WTC11 (cell line): ENCODE measurements around the gene CFI. TPM values are rescaled to one million over a fixed set of nuclear protein-coding genes. Genes with fewer than 3 reads are reported as not detected.

Experiments
- ATAC-seq: fragments of 200-7000 bp; cut with Tn5 transposase; 2 replicates; pipeline ENCODE4 v1.10.0; 2021; ENCODE audit warnings: mild to moderate bottlenecking, moderate library complexity
- CTCF ChIA-PET: fragments of 300-600 bp; sonication (Branson Sonifier 250); formaldehyde crosslinking; loops from one replicate; lab custom pipeline; 2021; ENCODE audit warnings: antibody characterized with exemption; lab: Charles Lee
- POLR2A ChIA-PET: fragments of 350-600 bp; sonication (Branson Sonifier 250); formaldehyde crosslinking; loops from one replicate; lab custom pipeline; 2021; ENCODE audit warnings: antibody characterized with exemption; lab: Charles Lee
- DNase-seq: peaks from one replicate; pipeline ENCODE4 v3.0.0; 2021; ENCODE audit warnings: low spot score
- H3K27ac Mint-ChIP-seq: 2 replicates; pipeline ENCODE4 v1.8.0; 2021; ENCODE audit warnings: mixed read lengths
- H3K27me3 Mint-ChIP-seq: 2 replicates; pipeline ENCODE4 v1.8.0; 2021; ENCODE audit warnings: low read depth, mild to moderate bottlenecking, moderate library complexity, mixed read lengths
- H3K36me3 Mint-ChIP-seq: 2 replicates; pipeline ENCODE4 v1.8.0; 2021; ENCODE audit warnings: mixed read lengths
- H3K4me1 Mint-ChIP-seq: 2 replicates; pipeline ENCODE4 v1.8.0; 2022; ENCODE audit warnings: mixed read lengths
- H3K4me3 Mint-ChIP-seq: 2 replicates; pipeline ENCODE4 v1.8.0; 2021; ENCODE audit warnings: mild to moderate bottlenecking, moderate library complexity, mixed read lengths
- H3K9me3 Mint-ChIP-seq: 2 replicates; pipeline ENCODE4 v1.8.0; 2021; ENCODE audit warnings: mixed read lengths
- ARID4B ChIP-seq: sonication (generic); formaldehyde crosslinking; IDR thresholded peaks from 2 replicates; pipeline ENCODE4 v1.8.0; 2023; ENCODE audit warnings: missing genetic modification reagents, mild to moderate bottlenecking, borderline replicate concordance
- ATF1 ChIP-seq: sonication (generic); formaldehyde crosslinking; IDR thresholded peaks from 2 replicates; pipeline ENCODE4 v1.8.1; 2023; ENCODE audit warnings: mild to moderate bottlenecking, moderate library complexity, missing genetic modification reagents
- ATF3 ChIP-seq: sonication (generic); formaldehyde crosslinking; conservative IDR thresholded peaks from 2 replicates; pipeline ENCODE4 v1.8.1; 2022; ENCODE audit warnings: mild to moderate bottlenecking, missing genetic modification reagents
- CDX4 ChIP-seq: fragments of 250-450 bp; sonication (Bioruptor Pico); IDR thresholded peaks from 2 replicates; pipeline ENCODE4 v1.9.0; 2021; ENCODE audit warnings: moderate library complexity, mild to moderate bottlenecking, inconsistent platforms, borderline replicate concordance
- ELF4 ChIP-seq: sonication (generic); formaldehyde crosslinking; IDR thresholded peaks from 2 replicates; pipeline ENCODE4 v1.8.1; 2022; ENCODE audit warnings: low read depth, mild to moderate bottlenecking, moderate library complexity, missing genetic modification reagents
- ERG ChIP-seq: fragments of 250-450 bp; sonication (Bioruptor Pico); IDR thresholded peaks from 2 replicates; pipeline ENCODE4 v1.8.0; 2021; ENCODE audit warnings: mild to moderate bottlenecking
- GRHL2 ChIP-seq: fragments of 250-450 bp; sonication (Bioruptor Pico); IDR thresholded peaks from 2 replicates; pipeline ENCODE4 v1.8.0; 2022; ENCODE audit warnings: mild to moderate bottlenecking, moderate library complexity; ENCODE audit not compliant: insufficient replicate concordance, severe bottlenecking
- GTF2I ChIP-seq: fragments of 250-450 bp; sonication (Bioruptor Pico); conservative IDR thresholded peaks from 2 replicates; pipeline ENCODE4 v1.4.0; 2021; ENCODE audit warnings: mild to moderate bottlenecking
- HMGA2 ChIP-seq: fragments of 250-450 bp; sonication (Bioruptor Pico); IDR thresholded peaks from 2 replicates; pipeline ENCODE4 v1.4.0; 2021; ENCODE audit warnings: mild to moderate bottlenecking, moderate library complexity
- HMGXB4 ChIP-seq: sonication (generic); formaldehyde crosslinking; IDR thresholded peaks from 2 replicates; pipeline ENCODE4 v1.8.1; 2023; ENCODE audit warnings: mild to moderate bottlenecking, moderate library complexity, missing genetic modification reagents
- MXD4 ChIP-seq: fragments of 250-450 bp; sonication (Bioruptor Pico); IDR thresholded peaks from 2 replicates; pipeline ENCODE4 v1.8.0; 2021; ENCODE audit warnings: mild to moderate bottlenecking, moderate library complexity, borderline replicate concordance
- NFE2L1 ChIP-seq: sonication (generic); formaldehyde crosslinking; IDR thresholded peaks from 2 replicates; pipeline ENCODE4 v1.8.1; 2023; ENCODE audit warnings: missing genetic modification reagents
- NR1H2 ChIP-seq: sonication (generic); formaldehyde crosslinking; IDR thresholded peaks from 2 replicates; pipeline ENCODE4 v1.9.0; 2021; ENCODE audit warnings: mild to moderate bottlenecking, moderate library complexity, missing genetic modification reagents
- OVOL2 ChIP-seq: fragments of 250-450 bp; sonication (Bioruptor Pico); IDR thresholded peaks from 2 replicates; pipeline ENCODE4 v1.9.0; 2021; ENCODE audit warnings: mild to moderate bottlenecking, borderline replicate concordance
- SMAD4 ChIP-seq: sonication (generic); formaldehyde crosslinking; IDR thresholded peaks from 2 replicates; pipeline ENCODE4 v1.8.0; 2022; ENCODE audit warnings: mild to moderate bottlenecking, missing genetic modification reagents
- SP1 ChIP-seq: sonication (generic); formaldehyde crosslinking; conservative IDR thresholded peaks from 2 replicates; pipeline ENCODE4 v1.8.1; 2022; ENCODE audit warnings: missing genetic modification reagents
- TEAD1 ChIP-seq: sonication (generic); formaldehyde crosslinking; IDR thresholded peaks from 2 replicates; pipeline ENCODE4 v1.8.0; 2022; ENCODE audit warnings: mild to moderate bottlenecking, missing genetic modification reagents
- USF1 ChIP-seq: sonication (generic); formaldehyde crosslinking; IDR thresholded peaks from 2 replicates; pipeline ENCODE4 v1.8.0; 2022; ENCODE audit warnings: mild to moderate bottlenecking, missing genetic modification reagents
- ZMAT4 ChIP-seq: fragments of 250-450 bp; sonication (Bioruptor Pico); IDR thresholded peaks from 2 replicates; pipeline ENCODE4 v1.9.0; 2021; ENCODE audit warnings: mild to moderate bottlenecking
- ZNF138 ChIP-seq: sonication (generic); formaldehyde crosslinking; conservative IDR thresholded peaks from 2 replicates; pipeline ENCODE4 v1.8.1; 2022; ENCODE audit warnings: mild to moderate bottlenecking, moderate library complexity, missing genetic modification reagents
- ZNF219 ChIP-seq: sonication (generic); formaldehyde crosslinking; IDR thresholded peaks from 2 replicates; pipeline ENCODE4 v1.8.0; 2023; ENCODE audit warnings: missing genetic modification reagents, mild to moderate bottlenecking, borderline replicate concordance
- ZNF263 ChIP-seq: sonication (generic); formaldehyde crosslinking; IDR thresholded peaks from 2 replicates; pipeline ENCODE4 v1.8.1; 2022; ENCODE audit warnings: low read depth, mild to moderate bottlenecking, moderate library complexity, missing genetic modification reagents
- ZNF416 ChIP-seq: fragments of 250-450 bp; sonication (Bioruptor Pico); IDR thresholded peaks from 2 replicates; pipeline ENCODE4 v1.9.0; 2021; ENCODE audit warnings: mild to moderate bottlenecking, inconsistent platforms
- ZSCAN18 ChIP-seq: fragments of 250-450 bp; sonication (Bioruptor Pico); IDR thresholded peaks from 2 replicates; pipeline ENCODE4 v2.1.2; 2022; ENCODE audit warnings: mild to moderate bottlenecking, moderate library complexity
- total RNA-seq: library from RNA; stranded (reverse); gene quantifications from 3 replicates; pipeline ENCODE4 v1.2.3, GENCODE V29; 2021

Gene CFI
- total RNA-seq, 1 experiment from 2014 or later: not detected

GRCh38 chr4:109755656-109756055 lies 46.1 kb downstream of the CFI start (continued):
- TF ChIP-seq ARID4B (CRISPR knock-in tag): no peak
- no peak for TF ChIP-seq SMAD4 (CRISPR knock-in tag)
- TF ChIP-seq ZSCAN18 (CRISPR knock-in tag): no peak
- no peak for TF ChIP-seq ZNF263 (CRISPR knock-in tag)
- TF ChIP-seq ELF4 (CRISPR knock-in tag): no peak

GRCh38 chr4:109754093-109754857 lies 47.5 kb downstream of the CFI start:
- no peaks in the 10 kb centered on the region for H3K27me3 Mint-ChIP-seq
- H3K27ac Mint-ChIP-seq: no peak overlapping the region
- DNase-seq (no peak), ATAC-seq (0 out of 2 replicates have a peak, but pooled peaks have one; percentile 48)
- H3K4me3 Mint-ChIP-seq: no peak overlapping the region
- H3K9me3 Mint-ChIP-seq: no peaks in the 10 kb centered on the region
- H3K36me3 Mint-ChIP-seq: no peaks in the 10 kb centered on the region
- TF ChIP-seq ZNF416 (CRISPR knock-in tag) (no peak), GRHL2 (no peak), ZMAT4 (CRISPR knock-in tag) (no peak), ATF3 (no peak), HMGXB4 (CRISPR knock-in tag) (no peak), GTF2I (CRISPR knock-in tag) (no peak), ATF1 (CRISPR knock-in tag) (no peak), HMGA2 (CRISPR knock-in tag) (no peak), CDX4 (CRISPR knock-in tag) (no peak), OVOL2 (no peak), NR1H2 (CRISPR knock-in tag) (no peak), ZNF138 (CRISPR knock-in tag) (no peak), ERG (CRISPR knock-in tag) (no peak), USF1 (CRISPR knock-in tag) (no peak), NFE2L1 (CRISPR knock-in tag) (no peak), SP1 (CRISPR knock-in tag) (no peak), ZNF219 (CRISPR knock-in tag) (no peak), MXD4 (CRISPR knock-in tag) (no peak), TEAD1 (CRISPR knock-in tag) (no peak)
- H3K4me1 Mint-ChIP-seq: no peaks in the 10 kb centered on the region
- ChIA-PET POLR2A (no interaction called here), CTCF (no interaction called here)
